GM19240 (cell line): ENCODE measurements around the gene MST1.

Experiments
- DNase-seq: peaks from one replicate; pipeline ENCODE4 v3.0.0; 2011; ENCODE audit warnings: low spot score; ENCODE audit not compliant: insufficient read length

The MST1 gene

GRCh38 chr3:49689046-49689907 is at the start of gene MST1, which contains the start of gene RNF123:
TSS of gene MST1 (minus strand) at chr3:49689474. CDS start at chr3:49688691, 783 bp downstream.
TSS of gene RNF123 (plus strand) at chr3:49689557. CDS start at chr3:49691166, 1,609 bp downstream.
- peak; percentile 94 for DNase-seq

GRCh38 chr3:49738067-49738713 is 48.9 kb upstream of the MST1 start:
- no peak for DNase-seq

- DNase-seq, result no peak
Measured at GRCh38 chr3:49734752-49735151, 45.5 kb upstream of the MST1 start.

- DNase-seq, result no peak
Measured at GRCh38 chr3:49733551-49733950, 44.3 kb upstream of the MST1 start.

GRCh38 chr3:49732597-49732996 is 43.3 kb upstream of the MST1 start:
- DNase-seq, result no peak

GRCh38 chr3:49729966-49730609 is 40.8 kb upstream of the MST1 start:
- no peak for DNase-seq

- DNase-seq, result no peak
Measured at GRCh38 chr3:49727924-49728361, 38.7 kb upstream of the MST1 start.

- no peak for DNase-seq
Measured at GRCh38 chr3:49727154-49727923, 38.1 kb upstream of the MST1 start.

- no peak for DNase-seq
Measured at GRCh38 chr3:49725906-49726681, 36.8 kb upstream of the MST1 start.

- DNase-seq, result no peak
Measured at GRCh38 chr3:49724586-49724985, 35.3 kb upstream of the MST1 start.

GRCh38 chr3:49723628-49724551 is 34.6 kb upstream of the MST1 start, which contains the start of gene GMPPB:
TSS of gene GMPPB (minus strand) at chr3:49723951. CDS start at chr3:49723726, 225 bp downstream.
- DNase-seq, result peak; percentile 98

GRCh38 chr3:49723296-49723627 is 34.0 kb upstream of the MST1 start:
- DNase-seq, result peak; percentile 56

- no peak for DNase-seq
Measured at GRCh38 chr3:49722896-49723295, 33.6 kb upstream of the MST1 start.

- no peak for DNase-seq
Measured at GRCh38 chr3:49721896-49722781, 32.9 kb upstream of the MST1 start.

GRCh38 chr3:49721596-49721895 is 32.3 kb upstream of the MST1 start:
- DNase-seq, result no peak

GRCh38 chr3:49720855-49721595 is 31.8 kb upstream of the MST1 start:
- no peak for DNase-seq

GRCh38 chr3:49719214-49719884 is 30.1 kb upstream of the MST1 start, which contains the start of gene AMIGO3:
TSS of gene AMIGO3 (minus strand) at chr3:49719684. CDS start at chr3:49719465, 219 bp downstream.
- DNase-seq, result peak; percentile 88
